ENCODE results near the gene GRK3.

GRCh38 chr22:25666308-25666707 is 101.8 kb downstream of the GRK3 start:
- TF ChIP-seq CTCF (IDR thresholded peaks at IDR 0.05), result no peak
- no peak for TF ChIP-seq POLR2A (IDR thresholded peaks at IDR 0.05)
- no peak for TF ChIP-seq EP300 (IDR thresholded peaks at IDR 0.05)
- peak in 2 of 4 donors; percentile 26 to 56 for TF ChIP-seq POLR2AphosphoS5 (IDR thresholded peaks at IDR 0.05)
